OCI-LY1 (cell line): Measurements from ENCODE around the gene EIF4E3.

Experiments
- EZH2 ChIP-seq: fragments of 200-600 bp; sonication (generic), shearing (Covaris generic); IDR thresholded peaks from 2 replicates; pipeline ENCODE4 v1.8.0; 2017; ENCODE audit warnings: borderline replicate concordance, mixed run types, mild to moderate bottlenecking, antibody characterized with exemption, low read length, moderate library complexity, mixed read lengths
- TF ChIP-seq, protein P1 (sequence below): fragments of 200-600 bp; sonication (generic), shearing (Covaris generic); IDR thresholded peaks from 2 replicates; pipeline ENCODE4 v1.5.1; 2017; ENCODE audit warnings: mild to moderate bottlenecking, antibody characterized with exemption, low read length, moderate library complexity, mixed read lengths

DNA sequence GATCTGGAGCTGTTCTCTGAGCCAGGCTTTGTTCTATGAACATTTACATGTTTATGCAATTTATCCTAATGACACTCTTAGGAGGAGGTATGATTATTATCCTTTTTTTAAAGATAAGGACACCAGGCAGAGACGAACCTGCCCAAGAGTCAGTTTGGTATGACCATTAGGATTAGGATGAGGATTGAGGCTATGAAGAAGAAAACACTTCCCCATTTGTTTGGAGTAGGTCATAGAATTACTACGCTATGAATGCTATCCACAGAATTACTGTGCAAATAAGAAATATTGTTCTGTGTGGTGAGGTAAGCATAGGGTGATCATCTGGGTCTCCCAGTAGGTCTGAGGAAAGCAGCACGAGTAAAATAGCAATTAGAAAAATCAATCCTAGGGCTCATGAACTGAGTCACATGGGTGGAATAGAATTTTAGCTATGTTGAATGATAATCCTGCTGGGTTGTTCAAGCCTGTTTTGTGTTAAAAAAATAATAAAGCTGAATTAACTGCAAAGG, 23.9 kb downstream of the EIF4E3 start:
- TF ChIP-seq, protein P1, sequence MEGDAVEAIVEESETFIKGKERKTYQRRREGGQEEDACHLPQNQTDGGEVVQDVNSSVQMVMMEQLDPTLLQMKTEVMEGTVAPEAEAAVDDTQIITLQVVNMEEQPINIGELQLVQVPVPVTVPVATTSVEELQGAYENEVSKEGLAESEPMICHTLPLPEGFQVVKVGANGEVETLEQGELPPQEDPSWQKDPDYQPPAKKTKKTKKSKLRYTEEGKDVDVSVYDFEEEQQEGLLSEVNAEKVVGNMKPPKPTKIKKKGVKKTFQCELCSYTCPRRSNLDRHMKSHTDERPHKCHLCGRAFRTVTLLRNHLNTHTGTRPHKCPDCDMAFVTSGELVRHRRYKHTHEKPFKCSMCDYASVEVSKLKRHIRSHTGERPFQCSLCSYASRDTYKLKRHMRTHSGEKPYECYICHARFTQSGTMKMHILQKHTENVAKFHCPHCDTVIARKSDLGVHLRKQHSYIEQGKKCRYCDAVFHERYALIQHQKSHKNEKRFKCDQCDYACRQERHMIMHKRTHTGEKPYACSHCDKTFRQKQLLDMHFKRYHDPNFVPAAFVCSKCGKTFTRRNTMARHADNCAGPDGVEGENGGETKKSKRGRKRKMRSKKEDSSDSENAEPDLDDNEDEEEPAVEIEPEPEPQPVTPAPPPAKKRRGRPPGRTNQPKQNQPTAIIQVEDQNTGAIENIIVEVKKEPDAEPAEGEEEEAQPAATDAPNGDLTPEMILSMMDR = no peak
- no peak for TF ChIP-seq EZH2
